GM12878 (cell line): ENCODE results near the gene TTLL12. TPM values are rescaled to one million over a fixed set of nuclear protein-coding genes. Genes with fewer than 3 reads are reported as not detected.

Experiments used
- ATAC-seq: fragments of 200-7000 bp; cut with Tn5 transposase; 3 replicates; pipeline ENCODE4 v1.9.1; 2020; ENCODE audit warnings: mild to moderate bottlenecking, moderate library complexity
- BruUV-seq: library from RNA; stranded (reverse); fragments of 400-500 nt; replicated peaks from 2 replicates; lab custom pipeline; 2021; lab: Mats Ljungman, UMichigan
- CTCF ChIA-PET: fragments of 300-600 bp; sonication (Branson Sonifier 250); formaldehyde crosslinking; extraction: SDS; loops from one replicate; lab custom pipeline; 2021; ENCODE audit warnings: inconsistent platforms; lab: Yijun Ruan, JAX
- POLR2A ChIA-PET: fragments of 350-600 bp; formaldehyde crosslinking; extraction: SDS; loops from one replicate; lab custom pipeline; 2021; ENCODE audit warnings: inconsistent platforms; lab: Charles Lee
- RAD21 ChIA-PET: fragments of 300-600 bp; sonication (Branson Sonifier 250); formaldehyde crosslinking; loops from one replicate; lab custom pipeline; 2023; ENCODE audit warnings: antibody characterized with exemption; ENCODE audit not compliant: unreplicated experiment; lab: Charles Lee
- SMC1A ChIA-PET: fragments of 300-600 bp; sonication (Branson Sonifier 250); formaldehyde crosslinking; loops from one replicate; lab custom pipeline; 2023; ENCODE audit not compliant: unreplicated experiment, uncharacterized antibody; lab: Charles Lee
- DNase-seq: peaks from one replicate; pipeline ENCODE4 v3.0.0-alpha.2; 2011; ENCODE audit warnings: low read depth, low spot score
- FAIRE-seq: peaks from 3 replicates; lab custom pipeline; 2011; peaks lifted over from hg19 to GRCh38; lab: Jason Lieb, UNC
- H2AFZ ChIP-seq: 2 replicates; pipeline ENCODE4 v1.6.0; 2011; ENCODE audit warnings: low read depth, low read length, control low read depth; ENCODE audit not compliant: control insufficient read depth
- H3K27ac ChIP-seq: 2 replicates; pipeline ENCODE4 v1.5.1; 2011; ENCODE audit warnings: control low read depth; ENCODE audit not compliant: control insufficient read depth, insufficient read depth
- H3K27me3 ChIP-seq, 2 experiments: replicated peaks in 1 of 2; 2 replicates each; pipeline versions ENCODE4 v1.6.0 to v1.6.1; 2011; ENCODE audit warnings: low read length in 1 of 2; ENCODE audit not compliant: control insufficient read depth in 2 of 2, insufficient read depth in 2 of 2
- H3K36me3 ChIP-seq, 2 experiments: 2 replicates each; pipeline ENCODE4 v1.5.1; 2011; ENCODE audit warnings: low read length in 1 of 2; ENCODE audit not compliant: control insufficient read depth in 2 of 2, insufficient read depth in 2 of 2
- H3K4me1 ChIP-seq: 2 replicates; pipeline ENCODE4 v1.6.1; 2011; ENCODE audit warnings: mild to moderate bottlenecking, low read length, moderate library complexity, mixed read lengths; ENCODE audit not compliant: control insufficient read depth, insufficient read depth
- H3K4me2 ChIP-seq: 2 replicates; pipeline ENCODE4 v1.6.0; 2011; ENCODE audit warnings: control low read depth; ENCODE audit not compliant: control insufficient read depth, insufficient read depth
- H3K4me3 ChIP-seq: fragments of 200-600 bp; sonication (generic); 2 replicates; pipeline ENCODE4 v1.5.1; 2016
- H3K79me2 ChIP-seq: 2 replicates; pipeline ENCODE4 v1.6.0; 2011; ENCODE audit warnings: low read length; ENCODE audit not compliant: control insufficient read depth, insufficient read depth
- H3K9ac ChIP-seq: 2 replicates; pipeline ENCODE4 v1.8.0; 2011; ENCODE audit warnings: low read length, control low read depth, mixed read lengths; ENCODE audit not compliant: control insufficient read depth, insufficient read depth
- H3K9me3 ChIP-seq: replicated peaks from 3 replicates; pipeline ENCODE4 v1.5.1; 2011; ENCODE audit warnings: mild to moderate bottlenecking, low read length; ENCODE audit not compliant: control insufficient read depth, insufficient read depth
- H4K20me1 ChIP-seq: 2 replicates; pipeline ENCODE4 v1.6.0; 2011; ENCODE audit not compliant: control insufficient read depth, insufficient read depth
- NBN ChIP-seq: fragments of 450-650 bp; IDR thresholded peaks from 2 replicates; pipeline ENCODE4 v1.6.1; 2016
- POLR2AphosphoS5 ChIP-seq: IDR thresholded peaks from 2 replicates; pipeline ENCODE4 v1.6.1; 2011; ENCODE audit warnings: mild to moderate bottlenecking, low read length, inconsistent platforms
- SPI1 ChIP-seq: IDR thresholded peaks from 2 replicates; pipeline ENCODE4 v1.6.1; 2011; ENCODE audit warnings: low read depth, mild to moderate bottlenecking, low read length, moderate library complexity, borderline replicate concordance; ENCODE audit not compliant: insufficient read depth
- ZBTB11 ChIP-seq: fragments of 450-650 bp; formaldehyde crosslinking; IDR thresholded peaks from 2 replicates; pipeline ENCODE4 v1.5.0; 2022; ENCODE audit warnings: mild to moderate bottlenecking, missing genetic modification characterization
- ZSCAN29 ChIP-seq: fragments of 450-650 bp; IDR thresholded peaks from 2 replicates; pipeline ENCODE4 v1.6.1; 2017; ENCODE audit warnings: mild to moderate bottlenecking, moderate library complexity
- WGBS: methylation state at CpG from one replicate; pipeline ENCODE4 v1.1.6; 2016; ENCODE audit warnings: low lambda C conversion rate; ENCODE audit not compliant: insufficient replicate concordance, insufficient coverage; ENCODE audit errors: missing lambda C conversion rate; 5-methylcytosine and 5-hydroxymethylcytosine counted together
- in situ Hi-C: fragments of 300-500 bp; cut with MboI; formaldehyde crosslinking; loops from 9 replicates; pipeline ENCODE4 v1.14.3; 2018; ENCODE audit warnings: mixed read lengths
- intact Hi-C: fragments of 100-400 bp; cut with micrococcal nuclease; formaldehyde crosslinking; loops from one replicate; pipeline ENCODE4 v1.14.2; 2022; ENCODE audit not compliant: unreplicated experiment
- polyA plus RNA-seq, 11 experiments: library from polyadenylated mRNA; depleted of rRNA in 4 of 11; unstranded in 6 of 11; stranded (reverse) in 5 of 11; fragments of >200 nt; fragmentation: Nextera tagmentation in 4 of 11; fragmentation: Illumina TruSeq in 1 of 11; extraction: Ambion mirVana in 4 of 11; extraction: Trizol in 1 of 11; gene quantifications; 1 replicate in 1 of 11; 2 replicates in 10 of 11; pipeline versions ENCODE4 v1.2.1 to v1.2.3, GENCODE V29; 2011 to 2016; ENCODE audit warnings: inconsistent platforms in 2 of 11, missing spikeins in 2 of 11, low read depth in 1 of 11
- total RNA-seq, 4 experiments: library from RNA; depleted of rRNA in 3 of 4; stranded (reverse); fragments of >200 nt in 3 of 4; fragmentation: Illumina TruSeq in 1 of 4; extraction: Trizol in 1 of 4; gene quantifications; 2 replicates each; pipeline versions ENCODE4 v1.2.1 to v1.2.3, GENCODE V29; 2013 to 2021
- TF ChIP-seq, protein P1 (sequence below): fragments of 450-650 bp; IDR thresholded peaks from 2 replicates; pipeline ENCODE4 v1.6.1; 2016; ENCODE audit warnings: mild to moderate bottlenecking, moderate library complexity, borderline replicate concordance
- TF ChIP-seq, protein P2 (sequence below), 3 experiments: IDR thresholded peaks in 2 of 3; conservative IDR thresholded peaks in 1 of 3; 2 replicates each; pipeline ENCODE4 v1.5.1; 2011; ENCODE audit warnings: low read depth in 3 of 3, low read length in 3 of 3, mild to moderate bottlenecking in 3 of 3, control low read depth in 2 of 3, moderate library complexity in 2 of 3, inconsistent platforms in 1 of 3, mixed read lengths in 1 of 3; ENCODE audit not compliant: control insufficient read depth in 2 of 3, insufficient read depth in 1 of 3; ENCODE audit errors: extremely low read depth in 1 of 3

Gene TTLL12
- total and polyA plus RNA-seq, 10 of the 15 experiments (the other 5 are each of a cell fraction or from before 2014, with no cell fraction given): 1.00 to 89.8 (median 38.5) TPM

GRCh38 chr22:43135565-43135964 lies 51.4 kb downstream of the TTLL12 start (continued):
- TF ChIP-seq, protein P1, sequence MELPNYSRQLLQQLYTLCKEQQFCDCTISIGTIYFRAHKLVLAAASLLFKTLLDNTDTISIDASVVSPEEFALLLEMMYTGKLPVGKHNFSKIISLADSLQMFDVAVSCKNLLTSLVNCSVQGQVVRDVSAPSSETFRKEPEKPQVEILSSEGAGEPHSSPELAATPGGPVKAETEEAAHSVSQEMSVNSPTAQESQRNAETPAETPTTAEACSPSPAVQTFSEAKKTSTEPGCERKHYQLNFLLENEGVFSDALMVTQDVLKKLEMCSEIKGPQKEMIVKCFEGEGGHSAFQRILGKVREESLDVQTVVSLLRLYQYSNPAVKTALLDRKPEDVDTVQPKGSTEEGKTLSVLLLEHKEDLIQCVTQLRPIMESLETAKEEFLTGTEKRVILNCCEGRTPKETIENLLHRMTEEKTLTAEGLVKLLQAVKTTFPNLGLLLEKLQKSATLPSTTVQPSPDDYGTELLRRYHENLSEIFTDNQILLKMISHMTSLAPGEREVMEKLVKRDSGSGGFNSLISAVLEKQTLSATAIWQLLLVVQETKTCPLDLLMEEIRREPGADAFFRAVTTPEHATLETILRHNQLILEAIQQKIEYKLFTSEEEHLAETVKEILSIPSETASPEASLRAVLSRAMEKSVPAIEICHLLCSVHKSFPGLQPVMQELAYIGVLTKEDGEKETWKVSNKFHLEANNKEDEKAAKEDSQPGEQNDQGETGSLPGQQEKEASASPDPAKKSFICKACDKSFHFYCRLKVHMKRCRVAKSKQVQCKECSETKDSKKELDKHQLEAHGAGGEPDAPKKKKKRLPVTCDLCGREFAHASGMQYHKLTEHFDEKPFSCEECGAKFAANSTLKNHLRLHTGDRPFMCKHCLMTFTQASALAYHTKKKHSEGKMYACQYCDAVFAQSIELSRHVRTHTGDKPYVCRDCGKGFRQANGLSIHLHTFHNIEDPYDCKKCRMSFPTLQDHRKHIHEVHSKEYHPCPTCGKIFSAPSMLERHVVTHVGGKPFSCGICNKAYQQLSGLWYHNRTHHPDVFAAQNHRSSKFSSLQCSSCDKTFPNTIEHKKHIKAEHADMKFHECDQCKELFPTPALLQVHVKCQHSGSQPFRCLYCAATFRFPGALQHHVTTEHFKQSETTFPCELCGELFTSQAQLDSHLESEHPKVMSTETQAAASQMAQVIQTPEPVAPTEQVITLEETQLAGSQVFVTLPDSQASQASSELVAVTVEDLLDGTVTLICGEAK: no peak
- TF ChIP-seq, protein P2, sequence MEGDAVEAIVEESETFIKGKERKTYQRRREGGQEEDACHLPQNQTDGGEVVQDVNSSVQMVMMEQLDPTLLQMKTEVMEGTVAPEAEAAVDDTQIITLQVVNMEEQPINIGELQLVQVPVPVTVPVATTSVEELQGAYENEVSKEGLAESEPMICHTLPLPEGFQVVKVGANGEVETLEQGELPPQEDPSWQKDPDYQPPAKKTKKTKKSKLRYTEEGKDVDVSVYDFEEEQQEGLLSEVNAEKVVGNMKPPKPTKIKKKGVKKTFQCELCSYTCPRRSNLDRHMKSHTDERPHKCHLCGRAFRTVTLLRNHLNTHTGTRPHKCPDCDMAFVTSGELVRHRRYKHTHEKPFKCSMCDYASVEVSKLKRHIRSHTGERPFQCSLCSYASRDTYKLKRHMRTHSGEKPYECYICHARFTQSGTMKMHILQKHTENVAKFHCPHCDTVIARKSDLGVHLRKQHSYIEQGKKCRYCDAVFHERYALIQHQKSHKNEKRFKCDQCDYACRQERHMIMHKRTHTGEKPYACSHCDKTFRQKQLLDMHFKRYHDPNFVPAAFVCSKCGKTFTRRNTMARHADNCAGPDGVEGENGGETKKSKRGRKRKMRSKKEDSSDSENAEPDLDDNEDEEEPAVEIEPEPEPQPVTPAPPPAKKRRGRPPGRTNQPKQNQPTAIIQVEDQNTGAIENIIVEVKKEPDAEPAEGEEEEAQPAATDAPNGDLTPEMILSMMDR (IDR thresholded peaks at IDR 0.05 in 2 of 3, conservative IDR thresholded peaks at IDR 0.05 in 1 of 3; ENCODE audit: control insufficient read depth in 2 of 3, extremely low read depth in 1 of 3, insufficient read depth in 1 of 3, low read depth in 3 of 3, low read length in 3 of 3): no peak
- no peak for TF ChIP-seq NBN

DNA sequence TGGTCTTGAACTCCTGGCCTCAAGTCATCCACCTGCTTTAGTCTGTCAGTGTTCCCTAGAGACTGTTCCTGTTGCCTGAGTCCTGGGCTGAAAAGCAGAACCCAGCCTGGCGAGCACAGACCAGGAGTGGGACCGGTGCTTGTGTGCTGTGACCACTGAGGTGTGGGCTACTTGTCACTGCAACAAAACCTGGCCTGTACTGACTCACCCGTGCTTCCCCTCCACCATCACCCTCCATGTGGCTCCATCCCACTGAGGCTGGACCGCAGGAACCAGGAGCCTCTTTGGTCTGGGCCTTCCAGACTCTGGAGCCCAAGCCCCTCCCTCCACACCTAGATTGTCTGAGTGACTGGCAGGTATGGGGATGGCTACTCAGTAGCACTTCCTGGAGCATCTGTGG lies 52.4 kb downstream of the TTLL12 start:
- RAD21 ChIA-PET: interaction anchor here (1.4 kb wide), 1 partner anchor 267 kb away, joined by 3 read pairs; no protein-coding TSS in a partner anchor
- ATAC-seq (no peak), FAIRE-seq (no peak), DNase-seq (no peak)
- H3K4me1 ChIP-seq: peaks cover 4% of the 10 kb centered on the region
- intact Hi-C loops: no loop called here
- H3K36me3 ChIP-seq: peaks cover 6 to 25% of the 10 kb centered on the region in 2 experiments
- H3K4me2 ChIP-seq: no peak overlapping the region
- BruUV-seq: no TSS peak
- no peaks in the 10 kb centered on the region for H3K79me2 ChIP-seq
- H4K20me1 ChIP-seq: no peaks in the 10 kb centered on the region
- H3K9me3 ChIP-seq: no peaks in the 10 kb centered on the region
- SMC1A ChIA-PET: interaction anchor here (0.8 kb wide), 1 partner anchor 10 kb away, joined by 3 read pairs; no protein-coding TSS in a partner anchor
- CTCF ChIA-PET: interaction anchor here (1.3 kb wide), 1 partner anchor 267 kb away, joined by 3 read pairs; no protein-coding TSS in a partner anchor
- H3K27me3 ChIP-seq: no peaks in the 10 kb centered on the region
- no peak overlapping the region for H3K27ac ChIP-seq
- no peak overlapping the region for H2AFZ ChIP-seq
- WGBS: 98% methylated on average over 4 of the region's 4 CpGs
- no peak overlapping the region for H3K9ac ChIP-seq
- in situ Hi-C loops: no loop called here
- no peak overlapping the region for H3K4me3 ChIP-seq
- POLR2A ChIA-PET: no interaction called here
- no peak for TF ChIP-seq POLR2AphosphoS5
- no peak for TF ChIP-seq ZBTB11 (CRISPR knock-in tag)
- TF ChIP-seq SPI1: no peak
- no peak for TF ChIP-seq ZSCAN29
